GM21717 (cell line): ENCODE data around the gene TXK.

Source experiments
- ATAC-seq: cut with Tn5 transposase; IDR thresholded peaks from one replicate; pipeline ENCODE4 v1.9.1; 2021; ENCODE audit warnings: mild to moderate bottlenecking, moderate library complexity; ENCODE audit not compliant: unreplicated experiment

TXK gene

GRCh38 chr4:48027653-48028052 lies 106.4 kb downstream of the TXK start:
- ATAC-seq, result peak; percentile 71

- ATAC-seq, result no peak
Observed at GRCh38 chr4:48025005-48025404, 109.0 kb downstream of the TXK start.

- ATAC-seq, result no peak
Observed at GRCh38 chr4:48024522-48024921, 109.5 kb downstream of the TXK start.

- no peak for ATAC-seq
Observed at GRCh38 chr4:48022192-48022799, 111.8 kb downstream of the TXK start.

- no peak for ATAC-seq
Observed at GRCh38 chr4:48021100-48021499, 113.0 kb downstream of the TXK start.

GRCh38 chr4:48018112-48018511 lies 115.9 kb downstream of the TXK start:
- no peak for ATAC-seq

- no peak for ATAC-seq
Observed at GRCh38 chr4:48017108-48017571, 116.9 kb downstream of the TXK start.
